IMR-90 (cell line): ENCODE data around the gene COL18A1. TPM values are rescaled to one million over a fixed set of nuclear protein-coding genes. Genes with fewer than 3 reads are reported as not detected.

Experiments
- ATAC-seq: fragments of 200-7000 bp; cut with Tn5 transposase; 2 replicates; pipeline ENCODE4 v1.9.1; 2020; ENCODE audit warnings: low read depth, mild to moderate bottlenecking, moderate library complexity
- BruUV-seq: library from RNA; stranded (reverse); fragments of 400-500 nt; replicated peaks from 2 replicates; lab custom pipeline; 2021; lab: Mats Ljungman, UMichigan
- CTCF ChIA-PET: fragments of 300-600 bp; formaldehyde crosslinking; extraction: SDS; loops from one replicate; lab custom pipeline; 2021; ENCODE audit warnings: antibody characterized with exemption; lab: Yijun Ruan, JAX
- POLR2A ChIA-PET: fragments of 300-600 bp; sonication (Branson Sonifier 250); formaldehyde crosslinking; loops from one replicate; lab custom pipeline; 2022; ENCODE audit warnings: antibody characterized with exemption; ENCODE audit not compliant: unreplicated experiment; lab: Charles Lee
- DNase-seq: peaks from one replicate; pipeline ENCODE4 v3.0.0; 2013
- H2AFZ ChIP-seq: replicated peaks from 2 replicates; pipeline ENCODE3; 2013; ENCODE audit warnings: low read length, mild to moderate bottlenecking; ENCODE audit not compliant: poor library complexity
- H2AK5ac ChIP-seq: 2 replicates; pipeline ENCODE4 v1.6.1; 2013; ENCODE audit warnings: low read depth, low read length, inconsistent platforms
- H2AK9ac ChIP-seq: replicated peaks from 2 replicates; pipeline ENCODE3; 2013; ENCODE audit warnings: mild to moderate bottlenecking, low read depth, low read length, moderate library complexity; ENCODE audit not compliant: poor library complexity
- H2BK120ac ChIP-seq: 2 replicates; pipeline ENCODE4 v1.6.1; 2013; ENCODE audit warnings: low read depth, low read length, inconsistent platforms
- H2BK15ac ChIP-seq: 3 replicates; pipeline ENCODE4 v1.6.1; 2013; ENCODE audit warnings: low read depth, low read length, inconsistent platforms
- H2BK20ac ChIP-seq: 2 replicates; pipeline ENCODE4 v1.6.1; 2013; ENCODE audit warnings: low read depth, mild to moderate bottlenecking, inconsistent platforms, low read length, moderate library complexity
- H2BK5ac ChIP-seq: 2 replicates; pipeline ENCODE4 v1.6.1; 2013; ENCODE audit warnings: mild to moderate bottlenecking, low read depth, low read length, inconsistent platforms; ENCODE audit not compliant: poor library complexity, severe bottlenecking
- H3K14ac ChIP-seq: replicated peaks from 2 replicates; pipeline ENCODE4 v1.6.1; 2013; ENCODE audit warnings: low read depth, low read length, inconsistent platforms
- H3K18ac ChIP-seq: 2 replicates; pipeline ENCODE4 v1.6.1; 2013; ENCODE audit warnings: low read depth, low read length, control low read depth
- H3K23ac ChIP-seq: 2 replicates; pipeline ENCODE4 v1.6.1; 2013; ENCODE audit warnings: low read depth, low read length, inconsistent platforms
- H3K27ac ChIP-seq: 2 replicates; pipeline ENCODE4 v1.5.1; 2013; ENCODE audit warnings: mild to moderate bottlenecking, control low read depth, low read length; ENCODE audit not compliant: insufficient read depth
- H3K27me3 ChIP-seq: 2 replicates; pipeline ENCODE4 v1.6.1; 2013; ENCODE audit warnings: low read length; ENCODE audit not compliant: control insufficient read depth, insufficient read depth
- H3K36me3 ChIP-seq: 2 replicates; pipeline ENCODE4 v1.6.1; 2013; ENCODE audit warnings: low read length, mixed read lengths; ENCODE audit not compliant: control insufficient read depth, insufficient read depth
- H3K4ac ChIP-seq: 2 replicates; pipeline ENCODE4 v1.6.1; 2013; ENCODE audit warnings: low read depth, low read length, inconsistent platforms
- H3K4me1 ChIP-seq: 2 replicates; pipeline ENCODE4 v1.6.1; 2013; ENCODE audit warnings: low read length, mixed read lengths; ENCODE audit not compliant: control insufficient read depth, insufficient read depth
- H3K4me2 ChIP-seq: 2 replicates; pipeline ENCODE4 v1.6.1; 2013; ENCODE audit warnings: low read depth, mild to moderate bottlenecking, control low read depth, low read length, moderate library complexity
- H3K4me3 ChIP-seq: 2 replicates; pipeline ENCODE4 v1.5.1; 2013; ENCODE audit warnings: low read depth, mild to moderate bottlenecking, control low read depth, low read length, moderate library complexity; ENCODE audit not compliant: insufficient read depth
- H3K56ac ChIP-seq: 2 replicates; pipeline ENCODE4 v1.6.1; 2013; ENCODE audit warnings: low read length, inconsistent platforms; ENCODE audit not compliant: insufficient read depth; ENCODE audit errors: extremely low read depth
- H3K79me1 ChIP-seq, 2 experiments: 2 replicates each; pipeline ENCODE4 v1.6.1; 2013; ENCODE audit warnings: low read length in 2 of 2, inconsistent platforms in 1 of 2, low read depth in 1 of 2
- H3K9ac ChIP-seq: 2 replicates; pipeline ENCODE4 v1.6.1; 2013; ENCODE audit warnings: low read depth, low read length, control low read depth
- H3K9me1 ChIP-seq: 2 replicates; pipeline ENCODE4 v1.6.1; 2013; ENCODE audit warnings: low read length, inconsistent platforms; ENCODE audit not compliant: insufficient read depth
- H3K9me3 ChIP-seq: 2 replicates; pipeline ENCODE4 v1.6.1; 2013; ENCODE audit warnings: low read length; ENCODE audit not compliant: control insufficient read depth, insufficient read depth
- H4K20me1 ChIP-seq: 2 replicates; pipeline ENCODE4 v1.6.1; 2013; ENCODE audit warnings: low read length, inconsistent platforms; ENCODE audit not compliant: insufficient read depth
- H4K5ac ChIP-seq: 2 replicates; pipeline ENCODE4 v1.6.1; 2013; ENCODE audit warnings: mild to moderate bottlenecking, low read depth, low read length, control low read depth
- H4K8ac ChIP-seq, 2 experiments: 2 replicates each; pipeline ENCODE4 v1.6.1; 2013; ENCODE audit warnings: low read depth in 2 of 2, low read length in 2 of 2, control low read depth in 1 of 2, inconsistent platforms in 1 of 2
- H4K91ac ChIP-seq: 2 replicates; pipeline ENCODE4 v1.6.1; 2013; ENCODE audit warnings: low read depth, low read length, inconsistent platforms; ENCODE audit not compliant: insufficient read depth
- CEBPB ChIP-seq: IDR thresholded peaks from 2 replicates; pipeline ENCODE4 v1.6.1; 2012; ENCODE audit warnings: low read depth, low read length, improper control_type of control experiment
- FOS ChIP-seq: fragments of 150-350 bp; IDR thresholded peaks from 2 replicates; pipeline ENCODE4 v1.6.1; 2016; ENCODE audit warnings: low read depth, low read length
- MAZ ChIP-seq: IDR thresholded peaks from 2 replicates; pipeline ENCODE4 v1.6.1; 2012; ENCODE audit warnings: low read depth, mild to moderate bottlenecking, low read length, improper control_type of control experiment, moderate library complexity, borderline replicate concordance
- NFE2L2 ChIP-seq: fragments of 150-350 bp; IDR thresholded peaks from 2 replicates; pipeline ENCODE4 v1.6.1; 2016; ENCODE audit warnings: low read depth, mild to moderate bottlenecking, low read length
- RAD21 ChIP-seq: IDR thresholded peaks from 2 replicates; pipeline ENCODE4 v1.6.1; 2012; ENCODE audit warnings: low read length, improper control_type of control experiment
- RCOR1 ChIP-seq: IDR thresholded peaks from 2 replicates; pipeline ENCODE4 v1.6.1; 2012; ENCODE audit warnings: mild to moderate bottlenecking, low read length, improper control_type of control experiment; ENCODE audit not compliant: insufficient replicate concordance
- whole genome bisulfite sequencing, 2 experiments: methylation state at CpG; one replicate each; pipeline versions ENCODE4 v1.1.5 to v1.1.7; 2013; ENCODE audit warnings: missing lambda C conversion rate in 2 of 2; ENCODE audit not compliant: insufficient read length in 1 of 2; ENCODE audit errors: extremely low coverage in 2 of 2; 5-methylcytosine and 5-hydroxymethylcytosine counted together
- dilution Hi-C: fragments of 300-500 bp; cut with HindIII; formaldehyde crosslinking; loops from one replicate; pipeline ENCODE4 v1.14.3; 2018; ENCODE audit warnings: low sequenced_read_pairs; ENCODE audit not compliant: unreplicated experiment
- in situ Hi-C: fragments of 300-500 bp; cut with MboI; formaldehyde crosslinking; loops from 3 replicates; pipeline ENCODE4 v1.14.3; 2019; ENCODE audit warnings: low sequenced_read_pairs, inconsistent platforms, mixed read lengths
- intact Hi-C: fragments of 100-400 bp; cut with micrococcal nuclease; formaldehyde crosslinking; loops from 2 replicates; pipeline ENCODE4 v1.10.0; 2022
- polyA plus RNA-seq, 3 experiments: library from polyadenylated mRNA; depleted of rRNA; stranded (reverse); fragments of >200 nt; gene quantifications; 2 replicates each; pipeline ENCODE4 v1.2.3, GENCODE V29; 2012; ENCODE audit warnings: low replicate concordance in 1 of 3
- total RNA-seq: library from RNA; depleted of rRNA; stranded (reverse); fragments of >200 nt; gene quantifications from 2 replicates; pipeline ENCODE4 v1.2.3, GENCODE V29; 2012
- TF ChIP-seq, protein P1 (sequence below): fragments of 150-350 bp; IDR thresholded peaks from 2 replicates; pipeline ENCODE4 v1.6.1; 2016; ENCODE audit warnings: low read depth, mild to moderate bottlenecking, low read length, moderate library complexity, borderline replicate concordance
- TF ChIP-seq, protein P2 (sequence below): fragments of 150-350 bp; IDR thresholded peaks from 2 replicates; pipeline ENCODE4 v1.6.1; 2017; ENCODE audit warnings: mild to moderate bottlenecking, antibody characterized with exemption, low read length, low read depth
- TF ChIP-seq, protein P3 (sequence below): conservative IDR thresholded peaks from 2 replicates; pipeline ENCODE4 v1.5.1; 2012; ENCODE audit warnings: mild to moderate bottlenecking, low read depth, low read length, improper control_type of control experiment

The COL18A1 gene
- total and polyA plus RNA-seq, 2 of the 4 experiments (the other 2 are of a cell fraction), result 4.3 to 46.7 TPM

DNA sequence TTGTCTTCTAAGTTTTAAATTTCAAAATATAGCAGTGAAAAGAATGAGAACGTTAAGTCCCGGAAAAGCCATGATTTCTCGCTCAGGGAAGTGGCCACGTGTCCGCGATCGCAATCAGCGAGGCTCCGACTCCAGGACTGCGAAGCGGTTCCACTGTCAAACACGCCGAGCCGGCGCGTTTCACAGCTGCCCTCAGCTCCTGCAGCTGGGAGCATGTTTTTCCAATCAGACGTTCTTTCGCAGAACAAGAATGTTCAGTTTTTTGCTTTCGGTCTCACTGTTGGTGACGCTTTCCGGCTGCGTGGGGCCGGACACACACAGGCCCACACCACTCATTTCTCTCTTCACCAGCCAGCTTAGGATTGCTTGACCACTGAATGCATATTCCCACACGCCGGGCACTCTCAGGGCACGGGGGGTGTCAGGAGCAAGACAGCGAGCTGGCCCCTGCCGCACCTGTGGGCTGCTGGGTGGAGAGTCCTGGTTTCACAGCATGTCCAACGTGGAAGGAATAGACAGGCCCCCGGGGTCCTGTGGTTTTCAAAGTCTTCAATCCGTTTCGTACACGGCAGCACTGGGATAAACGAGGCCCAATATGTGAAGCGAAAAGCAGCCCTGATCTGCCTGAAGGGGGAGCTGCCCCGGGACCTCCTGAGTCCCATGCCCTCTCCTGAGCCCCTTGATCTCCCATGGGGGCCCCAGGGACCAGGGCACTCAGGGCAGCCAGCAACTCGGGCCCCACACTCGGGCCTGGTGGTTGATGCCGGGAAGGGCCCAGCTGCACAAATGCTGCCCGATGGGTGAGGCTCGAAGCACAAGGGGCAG, 47.3 kb upstream of the COL18A1 start:
- H2AK9ac ChIP-seq, result no peak overlapping the region
- no peak overlapping the region for H3K9ac ChIP-seq
- peaks cover 10% of the 10 kb centered on the region for H3K9me1 ChIP-seq
- TF ChIP-seq, protein P1, sequence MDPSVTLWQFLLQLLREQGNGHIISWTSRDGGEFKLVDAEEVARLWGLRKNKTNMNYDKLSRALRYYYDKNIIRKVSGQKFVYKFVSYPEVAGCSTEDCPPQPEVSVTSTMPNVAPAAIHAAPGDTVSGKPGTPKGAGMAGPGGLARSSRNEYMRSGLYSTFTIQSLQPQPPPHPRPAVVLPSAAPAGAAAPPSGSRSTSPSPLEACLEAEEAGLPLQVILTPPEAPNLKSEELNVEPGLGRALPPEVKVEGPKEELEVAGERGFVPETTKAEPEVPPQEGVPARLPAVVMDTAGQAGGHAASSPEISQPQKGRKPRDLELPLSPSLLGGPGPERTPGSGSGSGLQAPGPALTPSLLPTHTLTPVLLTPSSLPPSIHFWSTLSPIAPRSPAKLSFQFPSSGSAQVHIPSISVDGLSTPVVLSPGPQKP, result no peak
- TF ChIP-seq, protein P2, sequence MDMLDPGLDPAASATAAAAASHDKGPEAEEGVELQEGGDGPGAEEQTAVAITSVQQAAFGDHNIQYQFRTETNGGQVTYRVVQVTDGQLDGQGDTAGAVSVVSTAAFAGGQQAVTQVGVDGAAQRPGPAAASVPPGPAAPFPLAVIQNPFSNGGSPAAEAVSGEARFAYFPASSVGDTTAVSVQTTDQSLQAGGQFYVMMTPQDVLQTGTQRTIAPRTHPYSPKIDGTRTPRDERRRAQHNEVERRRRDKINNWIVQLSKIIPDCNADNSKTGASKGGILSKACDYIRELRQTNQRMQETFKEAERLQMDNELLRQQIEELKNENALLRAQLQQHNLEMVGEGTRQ, result no peak
- TF ChIP-seq MAZ (no peak), RAD21 (no peak), RCOR1 (no peak), NFE2L2 (no peak), CEBPB (no peak), FOS (no peak)
- TF ChIP-seq, protein P3, sequence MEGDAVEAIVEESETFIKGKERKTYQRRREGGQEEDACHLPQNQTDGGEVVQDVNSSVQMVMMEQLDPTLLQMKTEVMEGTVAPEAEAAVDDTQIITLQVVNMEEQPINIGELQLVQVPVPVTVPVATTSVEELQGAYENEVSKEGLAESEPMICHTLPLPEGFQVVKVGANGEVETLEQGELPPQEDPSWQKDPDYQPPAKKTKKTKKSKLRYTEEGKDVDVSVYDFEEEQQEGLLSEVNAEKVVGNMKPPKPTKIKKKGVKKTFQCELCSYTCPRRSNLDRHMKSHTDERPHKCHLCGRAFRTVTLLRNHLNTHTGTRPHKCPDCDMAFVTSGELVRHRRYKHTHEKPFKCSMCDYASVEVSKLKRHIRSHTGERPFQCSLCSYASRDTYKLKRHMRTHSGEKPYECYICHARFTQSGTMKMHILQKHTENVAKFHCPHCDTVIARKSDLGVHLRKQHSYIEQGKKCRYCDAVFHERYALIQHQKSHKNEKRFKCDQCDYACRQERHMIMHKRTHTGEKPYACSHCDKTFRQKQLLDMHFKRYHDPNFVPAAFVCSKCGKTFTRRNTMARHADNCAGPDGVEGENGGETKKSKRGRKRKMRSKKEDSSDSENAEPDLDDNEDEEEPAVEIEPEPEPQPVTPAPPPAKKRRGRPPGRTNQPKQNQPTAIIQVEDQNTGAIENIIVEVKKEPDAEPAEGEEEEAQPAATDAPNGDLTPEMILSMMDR, result 0 out of 2 replicates have a peak, but pooled peaks have one; percentile 4
- H3K18ac ChIP-seq, result no peak overlapping the region
- no peak overlapping the region for H2BK120ac ChIP-seq
- H3K36me3 ChIP-seq, result no peaks in the 10 kb centered on the region
- no peaks in the 10 kb centered on the region for H3K27me3 ChIP-seq
- H3K4me1 ChIP-seq, result peaks cover 7% of the 10 kb centered on the region; the same call in 1 of the 2 replicates
- H3K4ac ChIP-seq, result no peak overlapping the region
- CTCF ChIA-PET, result no interaction called here
- H3K23ac ChIP-seq, result no peak overlapping the region
- no peak overlapping the region; the same call in 2 of the 3 replicates for H2BK15ac ChIP-seq
- H2BK5ac ChIP-seq, result no peak overlapping the region
- 78% methylated on average over 29 of the region's 41 CpGs; no CpG with 5 or more reads in 1 of the 2 experiments for WGBS, 2 experiments
- no peak overlapping the region for H3K56ac ChIP-seq
- H3K4me3 ChIP-seq, result no peak overlapping the region
- no peak overlapping the region for H3K4me2 ChIP-seq
- POLR2A ChIA-PET, result no interaction called here
- H4K91ac ChIP-seq, result peak overlapping the region; percentile 19; the same call in 1 of the 2 replicates
- no peaks in the 10 kb centered on the region for H4K20me1 ChIP-seq
- H3K27ac ChIP-seq, result no peak overlapping the region
- ATAC-seq (no peak), DNase-seq (no peak)
- intact Hi-C loops, result no loop called here
- in situ Hi-C loops, result no loop called here
- no peak overlapping the region for H4K5ac ChIP-seq
- H2AK5ac ChIP-seq, result peak overlapping the region; percentile 74
- dilution Hi-C loops, result no loop called here
- no peak overlapping the region for H4K8ac ChIP-seq
- peak overlapping the region; percentile 19 for H2AFZ ChIP-seq
- BruUV-seq, result no TSS peak
- H2BK20ac ChIP-seq, result no peak overlapping the region
- no peaks in the 10 kb centered on the region for H3K79me1 ChIP-seq
- no peak overlapping the region for H3K14ac ChIP-seq
- H3K9me3 ChIP-seq, result no peaks in the 10 kb centered on the region
